HL-60/S4 (cell line): ENCODE results near the gene TCEA2.

Experiments used
- in situ Hi-C: fragments of 300-500 bp; cut with MboI; formaldehyde crosslinking; loops from 2 replicates; pipeline ENCODE4 v1.14.3; 2022; ENCODE audit warnings: low sequenced_read_pairs

Gene TCEA2

GRCh38 chr20:64063389-64064144 is 569 bp downstream of the TCEA2 start:
- in situ Hi-C loops = no loop called here

- in situ Hi-C loops = no loop called here
These were observed 1.2 kb downstream of the TCEA2 start for GRCh38 chr20:64064145-64064698.

GRCh38 chr20:64065062-64065973 is 2.3 kb downstream of the TCEA2 start:
- in situ Hi-C loops = no loop called here

GRCh38 chr20:64065974-64066343 is 3.0 kb downstream of the TCEA2 start:
- in situ Hi-C loops = no loop called here

- in situ Hi-C loops = no loop called here
These were observed 4.1 kb downstream of the TCEA2 start for GRCh38 chr20:64067005-64067632.

- in situ Hi-C loops = no loop called here
These were observed 4.8 kb downstream of the TCEA2 start for GRCh38 chr20:64067733-64068307.

GRCh38 chr20:64068386-64069208 is 5.6 kb downstream of the TCEA2 start:
- in situ Hi-C loops = no loop called here

GRCh38 chr20:64069209-64069613 is 6.2 kb downstream of the TCEA2 start:
- in situ Hi-C loops = no loop called here

GRCh38 chr20:64069614-64070243 is 6.7 kb downstream of the TCEA2 start:
- in situ Hi-C loops = no loop called here

- in situ Hi-C loops = no loop called here
These were observed 7.4 kb downstream of the TCEA2 start for GRCh38 chr20:64070244-64070993.

GRCh38 chr20:64071341-64072332 is 8.6 kb downstream of the TCEA2 start:
- in situ Hi-C loops = no loop called here

GRCh38 chr20:64072498-64073063 is 9.6 kb downstream of the TCEA2 start:
- in situ Hi-C loops = no loop called here

- in situ Hi-C loops = no loop called here
These were observed 10.6 kb downstream of the TCEA2 start for GRCh38 chr20:64073476-64074183.

- in situ Hi-C loops = no loop called here
These were observed 11.3 kb downstream of the TCEA2 start for GRCh38 chr20:64074184-64074789.

- in situ Hi-C loops = no loop called here
These were observed 12.0 kb downstream of the TCEA2 start for GRCh38 chr20:64074963-64075362.

GRCh38 chr20:64075556-64075955 is 12.6 kb downstream of the TCEA2 start:
- in situ Hi-C loops = no loop called here
